GM21526 (cell line): ENCODE data around the gene CDYL2.
A peak's percentile ranks its signal among the peaks of the same experiment; 100 is the strongest.

Source experiments
- ATAC-seq: cut with Tn5 transposase; IDR thresholded peaks from one replicate; pipeline ENCODE4 v1.9.1; 2021; ENCODE audit warnings: moderate library complexity; ENCODE audit not compliant: unreplicated experiment, low FRiP score

CDYL2 gene

DNA sequence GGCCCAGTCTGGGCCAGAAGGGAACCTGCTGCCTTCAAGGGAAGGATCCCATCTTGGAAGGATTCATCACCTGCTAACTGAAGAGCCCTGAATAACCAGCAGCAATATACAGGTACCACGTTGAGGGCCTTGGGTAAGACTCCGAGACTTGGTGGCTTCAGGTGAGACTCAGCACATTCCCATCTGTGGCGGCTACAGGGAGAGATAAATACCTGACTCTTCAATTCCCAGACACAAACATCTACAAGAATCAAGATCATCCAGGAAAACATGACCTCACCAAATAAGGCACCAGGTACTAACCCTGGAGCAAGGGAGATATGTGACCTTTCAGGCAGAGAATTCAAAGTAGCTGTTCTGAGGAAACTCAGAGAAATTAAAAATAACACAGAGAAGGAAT lies 164.1 kb downstream of the CDYL2 start:
- ATAC-seq, result no peak

- ATAC-seq, result no peak
Measured at GRCh38 chr16:80639636-80640035, 164.8 kb downstream of the CDYL2 start.

- ATAC-seq, result no peak
Measured at GRCh38 chr16:80637621-80638020, 166.8 kb downstream of the CDYL2 start.

DNA sequence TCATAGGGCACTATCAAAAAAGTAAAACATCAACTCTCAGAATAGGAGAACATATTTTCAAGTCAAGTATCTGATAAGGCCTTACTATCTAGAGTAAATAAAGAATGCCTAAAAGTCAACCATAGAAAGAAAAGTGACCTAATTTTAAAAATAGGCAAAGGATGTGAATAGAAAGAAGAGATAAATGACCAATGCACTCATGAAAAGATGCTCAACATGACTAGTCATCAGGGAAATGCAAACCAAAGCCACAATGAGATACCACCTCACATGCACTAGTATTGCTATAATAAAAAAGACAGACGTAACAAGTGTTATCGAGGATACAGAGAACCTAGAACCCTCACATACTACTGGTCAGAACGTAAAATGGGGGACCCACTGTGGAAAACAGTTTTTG lies 172.8 kb downstream of the CDYL2 start:
- no peak for ATAC-seq

GRCh38 chr16:80628254-80628653 lies 176.1 kb downstream of the CDYL2 start:
- ATAC-seq, result no peak

DNA sequence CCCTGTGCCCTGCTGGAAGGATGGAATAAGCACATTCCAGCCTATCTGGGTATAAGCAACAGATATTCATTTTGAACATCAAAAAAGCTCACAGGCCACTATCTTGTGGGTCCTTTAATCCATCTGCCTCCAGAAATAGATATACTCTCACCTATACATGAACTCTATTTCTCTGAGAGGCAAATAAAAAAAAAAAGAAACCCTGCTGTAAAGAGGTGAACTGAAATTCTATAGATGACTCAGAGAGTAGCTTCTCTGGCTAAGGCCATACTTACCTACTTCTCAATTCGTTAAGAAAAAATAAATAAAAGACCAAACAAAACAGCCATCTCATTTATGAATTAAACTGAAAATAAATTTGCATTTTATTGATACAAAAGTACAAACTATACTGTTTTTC lies 177.3 kb downstream of the CDYL2 start:
- ATAC-seq, result peak; percentile 92

- no peak for ATAC-seq
Measured at GRCh38 chr16:80623376-80623775, 181.0 kb downstream of the CDYL2 start.

- ATAC-seq, result no peak
Measured at GRCh38 chr16:80622007-80622406, 182.4 kb downstream of the CDYL2 start.

DNA sequence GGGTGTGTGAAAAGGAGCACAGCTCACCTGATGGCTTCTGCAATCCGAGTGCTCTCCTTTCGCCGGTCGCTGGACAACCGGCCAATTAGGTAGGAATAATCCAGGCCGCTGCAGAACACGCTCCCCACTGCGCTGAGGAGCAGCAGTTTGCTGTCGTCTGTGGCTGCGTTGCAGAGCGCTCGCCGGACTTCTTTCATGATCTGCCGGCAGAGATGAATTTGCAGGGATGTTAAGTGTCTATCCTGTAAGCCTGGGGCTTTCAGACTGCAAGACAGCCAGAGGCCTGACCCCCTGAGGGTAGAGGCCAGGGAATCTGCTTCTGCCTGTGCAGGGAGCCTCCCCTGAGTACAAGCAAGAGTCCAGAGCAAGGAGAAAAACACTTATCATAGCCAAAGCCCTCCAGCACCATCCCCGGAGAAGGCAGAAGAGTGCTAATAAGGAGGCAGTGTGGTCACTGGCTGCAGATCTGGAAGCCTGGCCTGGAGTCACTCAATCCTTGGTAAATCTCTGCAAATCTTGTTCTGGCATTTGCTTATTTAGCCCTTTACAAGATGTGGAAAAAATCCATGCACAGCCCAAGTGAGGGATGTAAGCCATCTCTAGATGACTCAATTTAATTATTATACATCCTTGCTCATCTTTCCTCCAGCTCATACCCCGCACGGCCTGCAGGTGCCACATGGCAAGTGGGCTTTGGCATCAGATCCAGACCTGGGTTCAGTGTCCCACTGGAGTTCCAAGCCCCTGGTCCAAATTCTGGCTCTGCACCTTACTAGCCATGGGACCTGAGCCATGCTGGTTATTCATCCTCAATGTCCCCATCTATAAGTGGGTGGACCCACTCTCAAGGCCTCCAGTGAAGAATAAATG lies 183.4 kb downstream of the CDYL2 start:
- ATAC-seq, result no peak

DNA sequence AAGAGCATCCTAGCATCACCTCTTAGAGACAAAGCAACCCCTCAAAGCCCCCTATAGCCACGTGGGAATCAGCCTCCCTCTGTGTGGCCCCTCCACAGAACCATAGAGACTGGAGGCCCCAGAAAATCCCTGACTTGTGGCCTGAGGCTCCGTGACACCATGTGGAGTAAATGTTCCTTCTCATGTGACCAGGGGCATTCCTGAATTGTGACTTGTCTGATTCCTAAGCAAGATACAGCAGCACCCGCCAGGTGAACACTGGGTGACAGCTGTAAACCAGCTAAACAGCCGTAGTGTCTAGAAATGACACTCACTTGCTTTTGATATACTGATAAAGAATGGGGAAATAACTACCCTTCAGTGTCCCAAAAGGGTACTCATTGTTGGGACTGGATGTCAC lies 184.6 kb downstream of the CDYL2 start:
- ATAC-seq, result no peak

DNA sequence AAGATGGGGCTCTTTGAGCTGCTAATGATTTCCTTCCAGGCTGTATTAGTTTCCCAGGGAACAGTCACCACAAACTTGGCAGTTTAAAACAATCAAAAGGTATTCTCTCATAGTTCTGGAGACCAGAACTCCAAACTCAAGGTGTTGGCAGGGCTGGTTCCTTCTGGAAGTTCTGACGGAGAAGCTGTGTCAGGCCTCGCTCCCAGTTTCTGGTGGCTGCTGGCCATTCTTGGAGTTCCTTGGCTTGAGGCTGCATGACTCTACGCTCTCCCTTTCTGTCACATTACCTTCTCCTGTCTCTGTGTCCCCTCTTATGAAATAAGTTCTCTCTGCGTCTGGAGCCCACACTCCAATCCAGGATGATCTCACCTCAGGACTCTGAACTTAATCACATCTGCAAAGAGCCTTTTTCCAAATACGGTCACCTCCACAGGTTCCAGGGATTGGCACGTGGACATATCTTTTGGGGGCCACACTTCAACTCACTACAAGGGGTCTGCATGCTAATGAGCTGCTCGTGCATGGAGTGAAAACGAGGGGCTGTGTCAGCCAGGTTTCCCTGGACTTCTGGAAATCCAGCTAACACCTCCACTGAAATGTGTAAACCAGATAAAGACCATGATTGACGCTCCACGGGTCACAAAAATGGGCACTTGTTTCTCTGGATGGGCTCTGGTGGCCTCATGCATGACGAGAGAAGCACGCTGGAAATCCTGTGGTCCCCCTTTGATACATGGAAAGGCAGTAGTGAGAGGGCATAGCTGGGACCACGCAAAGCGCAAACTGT lies 185.3 kb downstream of the CDYL2 start:
- no peak for ATAC-seq

DNA sequence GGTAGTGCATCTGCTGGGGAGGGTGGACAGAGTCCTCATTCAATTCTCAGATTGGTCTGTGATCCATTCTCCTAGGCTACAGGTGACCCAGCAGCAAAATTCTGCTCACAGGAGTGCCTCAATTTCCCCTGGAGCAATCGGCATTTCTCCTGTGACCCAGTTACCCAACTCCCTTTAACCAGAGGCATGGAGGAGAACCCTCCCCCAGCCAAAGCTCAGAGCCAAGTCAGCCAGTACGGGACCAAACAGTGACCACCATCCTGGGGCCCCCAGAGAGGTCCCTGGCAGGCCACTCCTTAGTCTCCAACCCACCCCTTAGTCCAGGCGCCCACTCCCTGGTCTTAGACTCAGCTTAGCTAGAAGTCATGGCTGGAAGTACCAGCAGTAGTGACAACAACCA lies 188.0 kb downstream of the CDYL2 start:
- ATAC-seq, result no peak

DNA sequence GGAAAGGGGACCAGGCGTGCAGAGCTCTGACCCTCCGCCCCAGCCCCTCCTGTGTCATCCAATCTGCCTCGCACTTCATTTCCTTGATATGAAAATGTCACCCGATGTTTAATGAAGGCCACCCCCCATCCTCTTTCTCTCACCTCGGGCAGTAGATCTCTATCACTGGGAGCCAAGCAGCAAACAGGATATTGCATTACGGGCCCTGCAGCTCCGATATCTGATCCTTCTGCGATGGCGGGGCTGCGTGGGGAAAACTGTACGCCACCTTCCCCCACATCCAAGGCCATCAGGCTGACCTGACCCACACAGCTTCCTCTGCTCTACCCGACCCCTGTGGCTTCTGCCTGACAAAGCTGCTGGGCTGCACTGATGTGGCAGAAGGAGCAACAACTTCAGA lies 188.7 kb downstream of the CDYL2 start:
- no peak for ATAC-seq

GRCh38 chr16:80614908-80615671 lies 189.3 kb downstream of the CDYL2 start:
- ATAC-seq, result no peak

DNA sequence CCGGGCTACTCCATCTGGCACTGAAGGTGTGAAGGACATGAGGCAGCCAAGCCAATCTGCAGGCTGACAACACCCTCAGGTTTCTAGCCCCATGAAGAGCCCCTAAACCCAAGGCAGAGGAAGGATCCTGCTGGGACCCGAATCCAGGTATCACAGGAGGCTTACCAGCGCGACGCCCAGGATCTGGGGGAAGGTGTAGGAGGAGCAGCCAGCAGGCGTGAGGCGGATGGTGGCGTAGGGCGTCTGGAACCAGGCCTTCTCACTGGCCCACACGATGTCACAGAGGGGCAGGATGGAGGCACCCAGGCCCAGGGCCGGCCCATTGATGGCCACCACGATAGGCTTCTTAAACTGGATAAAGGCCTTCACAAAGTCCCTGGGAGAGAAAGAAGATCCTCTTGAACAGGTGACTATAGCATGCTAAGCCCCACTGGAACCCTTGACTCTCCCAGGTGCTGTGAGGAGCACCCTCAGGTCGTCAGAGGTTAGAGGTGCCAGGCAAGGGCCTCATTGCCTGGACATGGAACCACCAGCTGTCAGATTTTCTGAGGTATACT lies 191.9 kb downstream of the CDYL2 start:
- ATAC-seq, result no peak

DNA sequence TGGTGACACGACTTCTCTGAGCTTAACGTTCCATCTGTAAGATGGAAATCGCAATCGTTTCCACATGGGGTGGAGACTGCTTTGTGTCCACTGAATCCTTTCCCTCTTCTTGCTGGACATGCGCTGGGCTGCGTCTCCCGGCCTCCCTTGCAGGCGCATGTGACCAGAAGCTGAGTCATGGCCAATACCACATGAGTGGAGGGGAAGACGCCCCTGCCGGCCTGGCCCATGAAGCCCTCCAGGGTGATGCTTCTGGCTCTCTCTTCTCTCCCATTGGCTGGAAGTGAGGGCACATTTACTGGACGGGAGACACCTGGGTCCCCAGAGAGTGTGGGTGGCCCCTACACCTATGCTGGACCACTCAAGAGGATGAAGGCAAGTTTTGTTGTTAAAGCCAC lies 192.5 kb downstream of the CDYL2 start:
- no peak for ATAC-seq

DNA sequence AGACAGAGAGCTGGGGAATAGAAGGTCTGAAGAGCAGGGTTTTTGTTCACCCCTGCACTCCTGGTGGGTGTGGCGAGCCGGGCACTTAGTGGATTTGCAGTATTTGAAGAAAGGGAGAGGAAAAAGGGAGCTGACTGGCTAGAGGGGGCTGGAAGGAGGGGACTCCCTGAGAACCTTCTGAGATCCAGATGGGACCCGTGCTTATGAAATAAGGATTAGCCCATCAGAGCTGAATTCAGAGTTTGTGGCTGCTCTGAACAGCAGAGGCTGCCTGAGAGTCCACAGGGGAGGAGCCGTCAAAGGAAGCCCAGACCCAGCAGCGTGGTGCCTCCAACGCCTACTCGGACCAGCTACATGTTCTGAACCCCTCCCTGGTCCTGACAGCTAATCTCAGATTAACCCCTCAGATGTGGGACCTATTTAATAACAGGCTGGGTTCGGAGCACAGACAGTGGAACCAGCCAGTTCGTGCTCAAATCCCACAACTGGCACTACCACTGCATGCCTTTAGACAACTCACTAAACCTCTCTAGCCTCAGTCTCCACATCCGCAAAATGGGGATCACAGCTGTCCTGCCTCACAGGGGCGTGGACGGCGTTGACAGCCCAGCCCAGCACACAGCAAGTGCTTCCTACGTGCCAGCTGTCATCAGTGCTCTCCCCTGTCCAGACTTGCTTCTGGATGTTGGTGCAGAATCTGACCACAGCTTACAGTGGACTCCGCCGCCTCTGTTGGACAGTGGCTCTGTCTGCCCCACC lies 193.0 kb downstream of the CDYL2 start:
- ATAC-seq, result no peak

DNA sequence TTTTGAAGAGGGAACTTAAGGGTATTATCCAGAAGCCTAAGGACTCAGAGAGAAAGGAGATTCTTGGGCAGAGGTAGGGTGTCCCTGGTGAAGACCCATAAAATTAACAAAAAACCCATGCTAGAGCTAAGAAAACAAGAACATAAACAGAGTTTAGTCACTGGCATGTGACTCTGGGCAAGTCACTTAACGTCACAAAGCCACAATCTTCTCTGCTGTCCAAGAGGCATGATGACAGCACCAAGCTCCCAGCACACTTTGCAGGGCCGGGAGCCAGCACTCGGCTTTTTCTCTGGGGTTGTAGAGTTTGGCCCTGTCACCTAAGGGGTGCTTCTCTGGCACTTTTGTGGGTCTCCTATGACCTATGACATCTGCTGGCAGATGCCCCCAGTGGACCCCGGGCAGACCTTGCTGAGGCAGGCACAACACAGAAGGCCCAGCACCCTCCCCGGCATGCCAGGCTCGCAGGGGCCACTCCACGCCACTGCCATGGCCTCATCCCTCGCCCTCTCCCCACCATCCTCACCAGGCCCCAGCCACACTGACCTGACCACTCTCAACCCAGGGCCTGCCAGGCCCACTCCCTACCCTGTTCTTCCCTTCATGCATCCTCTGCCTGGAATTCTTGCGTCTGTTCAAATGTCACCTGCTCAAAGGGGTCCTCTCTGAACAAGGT lies 193.8 kb downstream of the CDYL2 start:
- no peak for ATAC-seq

GRCh38 chr16:80608946-80609345 lies 195.5 kb downstream of the CDYL2 start:
- ATAC-seq, result no peak

- no peak for ATAC-seq
Measured at GRCh38 chr16:80607204-80607603, 197.2 kb downstream of the CDYL2 start.
